Omental fat pad (tissue), 4 donors: ENCODE measurements around the gene CDX1. TPM values are rescaled to one million over a fixed set of nuclear protein-coding genes. Genes with fewer than 3 reads are reported as not detected.

Experiments
- ATAC-seq: fragments of 150-250 bp; one replicate; pipeline ENCODE4 v1.9.1; 2016; ENCODE audit warnings: mild to moderate bottlenecking, moderate library complexity; ENCODE audit not compliant: low FRiP score
- DNase-seq: peaks from one replicate; pipeline ENCODE4 v3.0.0-alpha.2; 2019; ENCODE audit warnings: low spot score
- CTCF ChIP-seq, 3 donors: fragments of 450-650 bp; IDR thresholded peaks; one replicate each; pipeline ENCODE4 v1.5.1; 2016 to 2017; ENCODE audit warnings: antibody characterized with exemption in 3 of 3, mild to moderate bottlenecking in 3 of 3, moderate library complexity in 2 of 3
- total RNA-seq, 4 donors: library from RNA; depleted of rRNA; stranded (reverse); fragments of >200 nt; gene quantifications; one replicate each; pipeline ENCODE4 v1.1.0, GENCODE V29; 2016

Gene CDX1
- total RNA-seq, 4 donors from 2014 or later = not detected

GRCh38 chr5:150219142-150219541 is 52.6 kb downstream of the CDX1 start:
- DNase-seq = no peak
- ATAC-seq = no peak
- no peak for TF ChIP-seq CTCF (IDR thresholded peaks at IDR 0.05)

DNA sequence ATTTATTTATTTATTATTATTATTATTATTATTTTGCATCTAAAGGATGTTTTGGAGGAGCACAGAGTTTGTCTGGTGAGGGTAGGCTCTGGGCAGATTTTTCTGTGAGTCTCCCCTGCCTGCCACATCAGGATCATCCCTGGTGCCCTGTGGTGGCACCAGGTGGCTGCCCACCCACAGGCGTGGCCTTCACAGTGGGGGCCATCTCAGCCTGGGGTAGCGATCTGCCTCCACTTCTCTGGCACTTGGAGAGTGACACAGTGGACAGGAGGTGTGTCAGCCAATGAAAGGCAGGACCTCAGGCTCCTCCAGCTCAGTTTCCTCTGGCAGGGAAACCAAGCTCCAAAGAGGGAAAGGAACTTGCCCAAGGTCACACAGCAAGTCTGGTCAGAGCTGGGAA is 53.3 kb downstream of the CDX1 start:
- ATAC-seq (no peak), DNase-seq (no peak)
- TF ChIP-seq CTCF (IDR thresholded peaks at IDR 0.05) = no peak

- no peak for ATAC-seq
- no peak for TF ChIP-seq CTCF (IDR thresholded peaks at IDR 0.05)
- no peak for DNase-seq
Observed at GRCh38 chr5:150221471-150221870, 54.9 kb downstream of the CDX1 start.

GRCh38 chr5:150222906-150223305 is 56.3 kb downstream of the CDX1 start:
- no peak for ATAC-seq
- TF ChIP-seq CTCF (IDR thresholded peaks at IDR 0.05) = no peak
- no peak for DNase-seq

DNA sequence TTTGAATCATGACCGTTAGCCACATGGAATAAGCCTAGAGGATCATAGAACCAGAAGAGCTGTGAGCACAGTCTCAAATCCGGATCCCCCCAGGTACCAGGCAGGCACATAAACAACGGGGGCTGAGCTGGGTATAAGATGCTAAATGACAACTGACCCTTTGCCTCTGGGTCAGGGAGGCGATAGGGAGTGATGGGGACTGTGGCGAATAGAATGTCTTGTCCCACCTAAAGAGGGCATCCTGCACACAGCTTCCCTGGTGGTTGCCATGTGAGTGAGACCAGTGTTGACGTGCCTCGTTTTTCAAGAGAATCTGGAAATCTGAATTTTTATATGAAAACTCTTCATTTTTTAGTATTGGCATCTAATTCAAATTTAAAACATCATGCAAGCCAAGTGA is 56.9 kb downstream of the CDX1 start:
- no peak for TF ChIP-seq CTCF (IDR thresholded peaks at IDR 0.05)
- no peak for ATAC-seq
- DNase-seq = no peak

- DNase-seq (no peak), ATAC-seq (no peak)
- TF ChIP-seq CTCF (IDR thresholded peaks at IDR 0.05) = no peak
Observed at GRCh38 chr5:150224483-150225027, 58.0 kb downstream of the CDX1 start.

- DNase-seq = no peak
- ATAC-seq = no peak
- no peak for TF ChIP-seq CTCF (IDR thresholded peaks at IDR 0.05)
Observed at GRCh38 chr5:150227036-150227435, 60.5 kb downstream of the CDX1 start.
